Stomach (tissue), 9 donors: ENCODE results near the gene SYNJ2. TPM values are rescaled to one million over a fixed set of nuclear protein-coding genes. Genes with fewer than 3 reads are reported as not detected.
A peak's percentile ranks its signal among the peaks of the same experiment; 100 is the strongest.

ENCODE experiments used
- DNase-seq, 2 donors: peaks; one replicate each; pipeline versions ENCODE4 v3.0.0 to v3.0.0-alpha.2; 2013 to 2019
- H3K27ac ChIP-seq, 5 donors: fragments of 200-600 bp in 4 of 5; sonication (generic) in 4 of 5; one replicate each; pipeline ENCODE4 v1.5.1; 2013 to 2019; ENCODE audit warnings: mild to moderate bottlenecking in 1 of 5, moderate library complexity in 1 of 5
- H3K27me3 ChIP-seq, 3 donors: fragments of 200-600 bp; sonication (generic); one replicate each; pipeline ENCODE4 v1.5.1; 2017 to 2019; ENCODE audit warnings: mixed run types in 1 of 3
- H3K36me3 ChIP-seq, 4 donors: fragments of 200-600 bp; sonication (generic); 1 replicate in 3 of 4; 2 replicates in 1 of 4; pipeline ENCODE4 v1.5.1; 2016 to 2019
- H3K4me1 ChIP-seq, 4 donors: fragments of 200-600 bp; sonication (generic); one replicate each; pipeline ENCODE4 v1.5.1; 2016 to 2019
- H3K4me3 ChIP-seq, 4 donors: fragments of 200-600 bp; sonication (generic) in 3 of 4; one replicate each; pipeline ENCODE4 v1.5.1; 2016 to 2019; ENCODE audit warnings: mild to moderate bottlenecking in 1 of 4
- H3K9me3 ChIP-seq, 4 donors: fragments of 200-600 bp; sonication (generic); one replicate each; pipeline ENCODE4 v1.5.1; 2016 to 2019
- EP300 ChIP-seq: sonication (generic); formaldehyde crosslinking; IDR thresholded peaks from one replicate; pipeline ENCODE4 v1.6.1; 2017; ENCODE audit warnings: antibody characterized with exemption
- POLR2A ChIP-seq, 4 donors: fragments of 450-650 bp; IDR thresholded peaks; one replicate each; pipeline ENCODE4 v1.6.1; 2016; ENCODE audit warnings: antibody characterized with exemption in 4 of 4, control low read depth in 2 of 4, mild to moderate bottlenecking in 1 of 4, moderate library complexity in 1 of 4
- POLR2AphosphoS5 ChIP-seq, 3 donors: sonication (generic); formaldehyde crosslinking; IDR thresholded peaks; one replicate each; pipeline ENCODE4 v1.6.1; 2016; ENCODE audit warnings: antibody characterized with exemption in 3 of 3
- WGBS, 5 donors: extraction: QIAGEN DNeasy Blood & Tissue Kit in 3 of 5; methylation state at CpG; one replicate each; pipeline versions ENCODE4 v1.1.5 to v1.1.7; 2013 to 2018; 5-methylcytosine and 5-hydroxymethylcytosine counted together
- intact Hi-C: fragments of 100-400 bp; cut with DNase I; formaldehyde crosslinking; loops from one replicate; pipeline ENCODE4 v1.15.1; 2023; ENCODE audit warnings: low total_unique reads
- polyA plus RNA-seq, 3 donors: library from polyadenylated mRNA; stranded (reverse); fragments of 200-250 nt; gene quantifications; one replicate each; pipeline ENCODE4 v1.2.3, GENCODE V29; 2013
- total RNA-seq, 5 donors: library from RNA; depleted of rRNA; stranded (reverse); fragments of >200 nt; gene quantifications; one replicate each; pipeline versions ENCODE4 v1.1.0 to v1.2.3, GENCODE V29; 2014 to 2016
- TF ChIP-seq, protein P1 (sequence below), 7 experiments: fragments of 450-650 bp in 4 of 7; fragments of 200-600 bp in 3 of 7; sonication (generic) in 3 of 7; IDR thresholded peaks; one replicate each; pipeline ENCODE4 v1.5.1; 2016 to 2019; ENCODE audit warnings: antibody characterized with exemption in 7 of 7, control low read depth in 2 of 7, mild to moderate bottlenecking in 1 of 7
- donor health status: healthy with polysubstance abuse.
- donor health status: Bipolar disorder and iron deficiency.
- donor health status: healthy.

The SYNJ2 gene
- total and polyA plus RNA-seq, 8 donors: 4.7 to 41.4 (median 14.4) TPM

DNA sequence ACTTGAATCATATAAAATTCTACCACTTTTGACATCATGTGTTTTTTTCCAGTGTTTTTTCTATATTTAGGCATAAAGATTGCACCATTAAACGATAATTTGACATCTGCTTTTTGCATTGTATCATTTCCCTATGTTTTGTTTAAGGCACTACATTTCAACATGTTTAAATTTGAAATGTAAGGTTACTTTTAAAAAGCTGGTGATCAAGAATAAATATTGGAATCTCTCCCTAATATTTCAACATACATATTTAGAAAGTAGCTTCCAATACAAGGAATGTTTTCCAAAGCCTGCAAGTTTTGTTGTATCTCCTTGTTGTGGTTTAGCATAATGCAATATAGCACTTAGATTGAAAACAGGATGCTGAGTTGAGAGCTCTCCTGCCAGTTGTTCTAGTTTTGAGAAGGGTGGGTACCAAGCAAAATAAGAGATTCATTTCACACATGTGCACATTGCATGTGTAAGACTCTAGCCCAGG, 76.5 kb downstream of the SYNJ2 start:
- Histone ChIP-seq H3K27ac (peak overlapping the region in 1 of 5 donors; percentile 71), H3K36me3 (peaks cover 0 to 32% (median 28%) of the 10 kb centered on the region in 4 donors), H3K9me3 (no peaks in the 10 kb centered on the region), H3K4me3 (no peak overlapping the region), H3K4me1 (peaks cover 17 to 38% (median 22%) of the 10 kb centered on the region in 4 donors), H3K27me3 (no peaks in the 10 kb centered on the region)
- no peak for TF ChIP-seq EP300
- TF ChIP-seq, protein P1, sequence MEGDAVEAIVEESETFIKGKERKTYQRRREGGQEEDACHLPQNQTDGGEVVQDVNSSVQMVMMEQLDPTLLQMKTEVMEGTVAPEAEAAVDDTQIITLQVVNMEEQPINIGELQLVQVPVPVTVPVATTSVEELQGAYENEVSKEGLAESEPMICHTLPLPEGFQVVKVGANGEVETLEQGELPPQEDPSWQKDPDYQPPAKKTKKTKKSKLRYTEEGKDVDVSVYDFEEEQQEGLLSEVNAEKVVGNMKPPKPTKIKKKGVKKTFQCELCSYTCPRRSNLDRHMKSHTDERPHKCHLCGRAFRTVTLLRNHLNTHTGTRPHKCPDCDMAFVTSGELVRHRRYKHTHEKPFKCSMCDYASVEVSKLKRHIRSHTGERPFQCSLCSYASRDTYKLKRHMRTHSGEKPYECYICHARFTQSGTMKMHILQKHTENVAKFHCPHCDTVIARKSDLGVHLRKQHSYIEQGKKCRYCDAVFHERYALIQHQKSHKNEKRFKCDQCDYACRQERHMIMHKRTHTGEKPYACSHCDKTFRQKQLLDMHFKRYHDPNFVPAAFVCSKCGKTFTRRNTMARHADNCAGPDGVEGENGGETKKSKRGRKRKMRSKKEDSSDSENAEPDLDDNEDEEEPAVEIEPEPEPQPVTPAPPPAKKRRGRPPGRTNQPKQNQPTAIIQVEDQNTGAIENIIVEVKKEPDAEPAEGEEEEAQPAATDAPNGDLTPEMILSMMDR (IDR thresholded peaks at IDR 0.05): no peak
- TF ChIP-seq POLR2AphosphoS5 (IDR thresholded peaks at IDR 0.05): no peak
- no peak for TF ChIP-seq POLR2A (IDR thresholded peaks at IDR 0.05)
- intact Hi-C loops: no loop called here
- no peak for DNase-seq
- 0 to 57% (median 35%) methylated on average over 1 of the region's 1 CpG for WGBS, 5 donors

DNA sequence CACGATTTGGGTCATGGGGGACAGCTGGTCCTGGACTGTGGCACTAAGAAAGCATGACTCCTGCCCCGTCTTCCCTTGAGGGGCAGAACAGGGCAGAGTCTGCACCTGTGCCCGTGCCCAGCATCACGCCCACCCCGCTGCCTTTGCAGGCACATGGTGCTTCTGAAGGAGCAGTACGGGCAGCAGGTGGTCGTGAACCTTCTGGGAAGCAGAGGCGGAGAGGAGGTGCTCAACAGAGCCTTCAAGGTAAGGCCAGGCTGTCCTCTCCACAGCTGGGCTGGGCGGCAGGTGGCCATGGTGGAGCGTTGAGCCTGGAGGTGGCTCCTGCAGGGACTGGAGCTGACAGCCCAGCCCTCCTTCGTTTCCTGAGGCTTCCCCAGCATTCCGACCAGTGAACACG, 77.4 kb downstream of the SYNJ2 start:
- intact Hi-C loops: no loop called here
- DNase-seq: no peak

DNA sequence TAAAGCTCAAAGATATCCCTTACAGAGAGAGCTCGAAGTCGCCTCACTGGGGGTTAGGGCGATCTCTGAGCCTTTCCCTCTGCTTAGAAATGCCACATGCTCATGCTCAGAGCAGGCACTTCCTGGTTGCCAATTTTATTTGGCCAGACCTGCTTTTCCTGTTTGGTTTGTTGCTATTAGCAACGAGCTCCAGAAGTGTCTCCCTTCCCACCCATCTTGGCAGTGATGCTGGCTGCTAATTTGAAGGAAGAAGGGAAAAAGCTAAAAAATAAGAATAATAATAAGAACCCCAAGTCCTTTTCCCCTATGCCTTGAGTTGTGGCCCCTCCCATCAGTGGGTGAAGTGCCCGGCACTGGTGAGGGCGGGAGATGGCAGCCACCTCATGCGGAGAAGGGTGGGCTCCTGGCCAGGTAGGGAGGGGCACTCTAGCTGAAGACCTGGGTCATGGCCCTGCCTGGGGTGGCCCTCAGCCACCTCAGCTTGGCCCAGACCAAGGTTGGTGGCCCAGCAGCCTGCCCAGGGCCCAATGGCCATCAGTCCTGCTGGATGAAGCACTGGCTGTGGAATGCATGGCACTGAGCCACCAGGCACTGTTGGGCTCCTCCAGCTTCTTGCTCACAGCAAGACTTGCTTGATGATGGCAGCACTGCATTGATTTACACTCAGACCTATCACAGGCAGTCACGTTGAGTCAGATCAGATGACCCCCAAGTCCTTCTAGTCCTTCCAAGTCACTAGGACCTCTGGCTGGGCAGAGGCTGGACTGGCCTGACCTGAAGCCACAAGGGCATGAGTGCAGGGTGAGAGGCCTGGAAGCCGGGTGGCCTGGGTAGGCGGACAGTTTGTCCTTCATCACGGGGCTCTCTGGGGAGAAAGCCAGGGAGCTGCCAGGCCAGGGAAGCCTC, 79.0 kb downstream of the SYNJ2 start:
- WGBS, 5 donors: 39 to 50% (median 42%) methylated on average over 11 of the region's 11 CpGs
- TF ChIP-seq POLR2AphosphoS5 (IDR thresholded peaks at IDR 0.05) (peak; percentile 13 to 78 (median 43)), POLR2A (IDR thresholded peaks at IDR 0.05) (no peak)
- intact Hi-C loops: loop anchor here (10.0 kb wide), 1 partner anchor 86 kb away; no protein-coding TSS in a partner anchor
- H3K36me3 ChIP-seq: peaks cover 14 to 56% (median 46%) of the 10 kb centered on the region in 4 donors
- H3K9me3 ChIP-seq: no peaks in the 10 kb centered on the region
- peaks cover 17 to 38% (median 22%) of the 10 kb centered on the region in 4 donors for H3K4me1 ChIP-seq
- peak overlapping the region; percentile 38 to 89 (median 78) for H3K27ac ChIP-seq
- peak; percentile 72 to 93 for DNase-seq
- peak overlapping the region in 1 of 4 donors; percentile 9 for H3K4me3 ChIP-seq
- H3K27me3 ChIP-seq: no peaks in the 10 kb centered on the region

More for the DNA sequence above, 77.4 kb downstream of the SYNJ2 start:
- Histone ChIP-seq H3K9me3 (no peaks in the 10 kb centered on the region), H3K4me1 (peaks cover 17 to 38% (median 22%) of the 10 kb centered on the region in 4 donors), H3K27ac (peak overlapping the region in 2 of 5 donors; percentile 78 to 86), H3K27me3 (no peaks in the 10 kb centered on the region), H3K36me3 (peaks cover 4 to 41% (median 33%) of the 10 kb centered on the region in 4 donors), H3K4me3 (no peak overlapping the region)
- TF ChIP-seq EP300 (no peak), POLR2A (IDR thresholded peaks at IDR 0.05) (no peak), POLR2AphosphoS5 (IDR thresholded peaks at IDR 0.05) (no peak)
- WGBS, 5 donors: 92 to 98% (median 96%) methylated on average over 11 to 13 of the region's 13 CpGs

DNA sequence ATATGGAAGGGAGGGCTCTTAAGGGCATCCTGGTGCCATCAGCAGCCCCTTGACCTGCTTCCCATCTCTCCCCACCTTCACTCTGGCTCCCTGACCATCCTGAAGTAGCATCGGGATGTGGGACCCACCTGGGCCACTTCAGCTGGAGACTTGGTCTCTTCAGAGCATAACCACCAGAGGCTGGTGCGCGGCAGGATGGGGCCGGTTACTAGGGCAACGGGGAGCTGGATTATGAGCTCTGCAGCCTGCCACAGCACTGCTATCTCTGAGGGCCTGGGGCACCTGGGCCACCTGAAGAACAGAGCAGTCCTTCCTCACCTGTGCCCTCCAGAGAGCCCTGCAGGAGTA, 79.7 kb downstream of the SYNJ2 start:
- DNase-seq: no peak
- Histone ChIP-seq H3K4me1 (peaks cover 17 to 38% (median 22%) of the 10 kb centered on the region in 4 donors), H3K9me3 (no peaks in the 10 kb centered on the region), H3K27ac (peak overlapping the region in 4 of 5 donors; percentile 74 to 89 (median 82)), H3K27me3 (no peaks in the 10 kb centered on the region), H3K36me3 (peaks cover 14 to 56% (median 47%) of the 10 kb centered on the region in 4 donors), H3K4me3 (no peak overlapping the region)
- WGBS, 5 donors: 88 to 100% (median 93%) methylated on average over 3 to 5 of the region's 5 CpGs
- intact Hi-C loops: loop anchor here (10.0 kb wide), 1 partner anchor 87 kb away; no protein-coding TSS in a partner anchor
- no peak for TF ChIP-seq POLR2A (IDR thresholded peaks at IDR 0.05)
- TF ChIP-seq POLR2AphosphoS5 (IDR thresholded peaks at IDR 0.05): no peak
- TF ChIP-seq EP300: no peak
- TF ChIP-seq, protein P1 (IDR thresholded peaks at IDR 0.05): no peak

DNA sequence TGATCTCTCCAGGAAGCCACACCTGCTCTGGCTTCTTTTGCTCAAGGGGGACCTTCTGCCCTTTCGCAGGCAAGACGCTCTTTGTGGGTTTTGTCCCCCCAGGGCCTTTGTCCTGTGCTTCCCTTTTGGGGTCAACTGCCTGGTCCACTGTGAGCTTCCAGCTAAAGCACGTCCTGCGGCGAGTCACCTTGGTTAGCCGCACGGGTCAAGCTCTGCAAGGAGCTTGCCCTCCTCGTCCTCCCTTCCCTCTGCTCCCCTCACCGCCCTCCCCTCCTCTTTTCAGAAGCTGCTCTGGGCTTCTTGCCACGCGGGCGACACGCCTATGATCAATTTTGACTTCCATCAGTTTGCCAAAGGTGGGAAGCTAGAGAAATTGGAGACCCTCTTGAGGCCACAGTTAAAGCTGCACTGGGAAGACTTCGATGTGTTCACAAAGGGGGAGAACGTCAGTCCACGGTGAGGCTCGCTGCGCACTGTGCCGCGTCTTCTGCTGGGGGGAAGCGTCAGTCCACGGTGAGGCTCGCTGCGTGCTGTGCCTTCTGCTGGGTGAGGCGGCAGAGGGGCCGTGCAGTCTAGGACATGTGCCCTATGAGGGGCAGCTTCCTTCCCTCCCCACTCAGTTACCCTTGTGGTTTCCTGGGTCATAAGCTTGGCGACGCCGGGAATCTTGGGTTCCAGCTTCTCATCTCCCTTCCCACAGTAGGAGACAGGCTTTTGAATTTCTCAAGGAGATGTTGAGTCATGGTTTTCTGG, 80.2 kb downstream of the SYNJ2 start:
- peaks cover 17 to 37% (median 22%) of the 10 kb centered on the region in 4 donors for H3K4me1 ChIP-seq
- H3K27me3 ChIP-seq: no peaks in the 10 kb centered on the region
- TF ChIP-seq POLR2A (IDR thresholded peaks at IDR 0.05) (no peak), EP300 (no peak), POLR2AphosphoS5 (IDR thresholded peaks at IDR 0.05) (no peak)
- TF ChIP-seq, protein P1 (IDR thresholded peaks at IDR 0.05): no peak
- no peaks in the 10 kb centered on the region for H3K9me3 ChIP-seq
- H3K36me3 ChIP-seq: peaks cover 14 to 56% (median 48%) of the 10 kb centered on the region in 4 donors
- no peak for DNase-seq
- H3K4me3 ChIP-seq: no peak overlapping the region
- 93 to 97% (median 95%) methylated on average over 29 of the region's 29 CpGs for WGBS, 5 donors
- intact Hi-C loops: loop anchor here (10.0 kb wide), 1 partner anchor 87 kb away; no protein-coding TSS in a partner anchor
- H3K27ac ChIP-seq: peak overlapping the region in 1 of 5 donors; percentile 86
